NCI-H187 (cell line): ENCODE data around the gene TJP2.

Experiments used
- DNase-seq, 2 experiments: peaks; one replicate each; lab custom pipeline; 2025; lab: John Stamatoyannopoulos, UW

Gene TJP2

GRCh38 chr9:69173891-69174615, at the start of gene TJP2:
Gene TJP2 (plus strand): TSS chr9:69174277. CDS start chr9:69174373, 96 bp downstream.
- DNase-seq, result no peak

- DNase-seq, result no peak
Measured at GRCh38 chr9:69130456-69131441, 43.3 kb upstream of the TJP2 start.

- DNase-seq, result no peak
Measured at GRCh38 chr9:69131682-69132081, 42.4 kb upstream of the TJP2 start.

GRCh38 chr9:69132361-69132760, 41.7 kb upstream of the TJP2 start:
- DNase-seq, result no peak

GRCh38 chr9:69134412-69134811, 39.7 kb upstream of the TJP2 start:
- no peak for DNase-seq

DNA sequence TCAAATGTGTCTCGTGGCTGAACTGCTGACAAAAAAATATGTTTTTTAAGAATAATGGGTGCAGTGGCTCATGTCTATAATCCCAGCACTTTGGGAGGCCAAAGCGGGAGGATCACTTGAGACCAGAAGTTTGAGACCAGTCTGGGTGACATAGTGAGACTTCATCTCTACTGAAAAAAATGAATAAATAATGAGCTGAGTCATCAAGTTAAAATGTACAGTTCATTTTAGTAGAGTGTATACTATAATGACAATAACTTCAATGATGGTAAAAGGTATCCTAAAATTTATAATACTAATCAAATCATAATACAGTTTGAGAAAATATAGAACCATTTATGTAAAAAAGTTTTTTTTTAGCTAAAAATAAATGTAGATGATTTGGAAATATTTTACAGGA, 37.9 kb upstream of the TJP2 start:
- DNase-seq, result no peak

DNA sequence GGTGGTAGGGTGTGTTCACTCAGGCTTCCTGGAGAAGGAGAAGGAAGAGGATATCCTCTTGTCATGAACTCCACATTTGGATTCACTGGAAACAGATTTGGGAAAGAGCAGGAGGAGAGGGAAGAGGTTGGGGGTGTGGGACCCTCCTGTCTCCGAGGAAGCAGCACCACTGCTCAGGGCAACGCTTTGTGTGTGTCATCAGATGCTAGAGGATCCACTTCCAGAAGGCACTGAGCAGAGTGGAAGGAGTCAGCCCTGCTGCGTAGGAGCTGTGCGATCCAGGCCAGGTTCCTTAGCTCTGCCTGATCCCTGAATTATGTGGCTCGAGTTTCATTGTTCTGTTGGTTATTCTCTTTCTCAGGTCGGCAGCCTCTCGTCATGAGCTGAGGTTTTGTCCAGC, 37.3 kb upstream of the TJP2 start:
- no peak for DNase-seq

DNA sequence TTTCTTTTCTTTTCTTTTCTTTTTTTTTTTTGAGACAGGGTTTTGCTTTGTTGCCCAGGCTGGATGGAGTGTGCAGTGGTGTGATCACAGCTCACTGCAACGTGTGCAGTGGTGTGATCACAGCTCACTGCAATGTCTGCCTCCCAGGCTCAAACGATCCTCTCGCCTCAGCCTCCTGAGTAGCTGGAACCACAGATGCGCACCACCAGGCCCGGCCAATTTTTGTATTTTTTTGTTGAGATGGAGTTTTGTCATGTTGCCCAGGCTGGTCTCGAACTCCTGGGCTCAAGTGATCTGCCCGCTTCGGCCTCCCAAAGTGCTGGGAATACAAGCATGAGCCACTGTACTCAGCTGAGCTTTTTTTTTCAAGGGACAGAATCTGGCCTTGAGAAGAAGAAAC, 36.8 kb upstream of the TJP2 start:
- DNase-seq, result no peak

GRCh38 chr9:69139596-69139995, 34.5 kb upstream of the TJP2 start:
- DNase-seq, result no peak

GRCh38 chr9:69140123-69140735, 33.8 kb upstream of the TJP2 start:
- no peak for DNase-seq

DNA sequence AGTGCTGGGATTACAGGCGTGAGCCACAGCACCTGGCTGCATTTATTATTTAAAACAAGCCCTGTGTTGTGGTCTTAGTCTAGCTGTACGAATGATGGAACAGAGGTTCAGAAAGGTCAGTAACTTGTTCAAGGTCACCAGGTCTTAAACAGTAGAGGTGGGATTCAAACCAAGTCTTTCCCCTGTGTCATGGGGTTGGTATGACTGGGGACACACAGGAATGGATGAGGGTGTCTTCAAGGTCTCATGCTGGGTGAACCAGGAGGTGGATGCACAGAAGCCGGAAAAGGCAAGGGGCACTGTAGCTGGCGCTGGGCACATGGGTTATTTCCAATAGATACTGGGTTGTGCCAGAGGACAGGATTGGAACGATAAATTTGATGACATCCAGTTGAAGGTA, 32.2 kb upstream of the TJP2 start:
- DNase-seq, result no peak

DNA sequence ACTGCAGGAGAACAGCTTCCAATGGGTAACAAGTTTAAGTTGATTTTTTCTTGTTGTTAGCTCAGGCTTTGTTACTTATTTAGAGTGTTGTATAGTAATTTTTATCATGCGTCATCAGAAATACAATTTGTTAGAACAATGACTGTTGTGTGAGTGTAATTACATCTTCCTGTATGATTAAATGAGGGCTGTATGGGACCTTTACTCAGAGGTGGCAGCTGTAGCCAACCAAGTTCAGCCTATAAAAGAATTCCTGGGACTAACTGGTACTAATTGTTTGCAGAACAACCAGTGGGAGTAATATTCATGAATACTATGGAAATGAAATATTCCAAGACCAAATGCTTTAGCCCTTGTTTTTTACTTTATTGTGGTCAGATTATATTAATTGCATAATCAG, 30.8 kb upstream of the TJP2 start:
- no peak for DNase-seq

DNA sequence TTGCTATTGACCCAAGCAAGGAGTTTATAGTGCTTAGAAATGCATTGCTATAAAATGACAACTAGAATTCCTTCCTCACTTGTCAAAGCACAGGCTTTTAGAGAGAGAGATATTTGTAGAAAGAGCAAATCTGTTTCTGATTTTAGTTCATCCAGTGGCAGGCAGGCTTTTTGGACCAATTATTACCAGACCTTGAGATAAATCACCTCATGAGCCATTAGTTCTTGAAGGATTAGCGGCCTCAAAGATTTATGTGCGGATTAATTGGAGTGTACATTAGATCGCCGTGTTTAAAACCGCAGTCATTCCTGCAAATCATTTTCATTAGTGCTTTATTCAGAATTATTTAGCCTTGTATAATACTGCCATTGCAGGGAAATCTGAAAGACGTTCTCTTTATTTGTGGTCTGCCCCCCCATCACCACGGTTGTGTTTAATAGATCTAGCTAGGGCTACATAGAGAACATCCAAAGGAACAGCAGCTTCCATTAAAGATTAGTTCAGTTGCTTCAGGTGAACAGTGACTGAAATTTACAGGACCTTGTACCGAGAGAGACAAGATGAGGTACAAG, 28.8 kb upstream of the TJP2 start:
- DNase-seq, result no peak

DNA sequence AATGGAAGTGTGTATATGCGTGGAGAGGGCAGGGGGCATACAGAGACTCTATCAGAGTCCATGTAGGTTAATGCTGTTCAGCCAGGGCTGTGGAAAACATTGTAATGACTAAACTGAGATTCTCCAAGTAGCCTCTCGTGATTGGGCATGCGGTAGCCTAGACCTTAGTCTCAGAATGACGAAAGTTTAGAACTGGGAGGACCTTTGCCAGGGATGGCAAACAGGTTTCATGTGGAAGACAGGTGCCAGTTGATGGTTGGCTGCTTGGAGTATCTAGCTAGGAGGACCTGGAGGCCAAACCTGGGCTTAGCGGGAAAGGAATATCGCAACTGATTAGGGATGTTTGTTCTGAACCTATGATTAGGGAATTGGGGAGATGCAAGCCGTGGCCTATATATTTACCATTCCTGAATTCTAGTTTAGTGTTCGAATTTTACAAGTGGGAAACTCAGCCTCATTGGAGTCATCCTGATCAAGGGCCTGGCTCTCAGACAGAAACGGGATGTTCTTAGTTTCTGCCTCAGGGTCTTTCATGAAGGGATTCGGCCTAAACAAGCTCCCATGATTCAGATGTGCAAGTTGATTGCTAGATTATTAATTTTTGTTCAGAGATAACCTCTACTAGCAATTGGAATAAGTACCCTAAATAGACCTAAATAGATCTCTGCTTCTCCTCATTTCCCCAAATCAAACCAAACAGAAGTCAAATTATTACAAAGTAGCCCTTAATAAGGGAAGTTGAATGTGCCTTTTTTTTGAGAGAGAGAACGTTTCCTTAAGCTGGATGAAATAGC, 26.8 kb upstream of the TJP2 start:
- DNase-seq, result no peak

- DNase-seq, result no peak
Measured at GRCh38 chr9:69149321-69149807, 24.7 kb upstream of the TJP2 start.

DNA sequence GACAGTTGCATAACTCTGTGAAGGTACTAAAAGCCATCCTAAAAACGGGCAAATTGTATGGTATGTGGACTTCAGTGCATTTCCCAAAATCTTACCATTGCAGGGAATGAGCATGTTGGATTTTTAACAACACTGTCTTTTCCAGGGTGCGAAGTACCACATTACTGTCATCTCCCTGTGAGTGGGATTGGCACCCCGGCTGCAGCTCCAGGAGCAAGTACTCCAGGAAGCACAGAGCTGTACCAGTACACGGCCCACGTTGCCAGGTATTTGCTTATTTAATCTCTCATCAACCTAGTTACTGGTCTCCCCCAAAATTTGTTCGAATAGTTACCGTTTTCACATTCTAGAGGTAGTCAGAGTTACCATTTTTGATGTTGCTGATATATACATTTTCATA, 22.6 kb upstream of the TJP2 start:
- DNase-seq, result no peak

- DNase-seq, result no peak
Measured at GRCh38 chr9:69153707-69154521, 20.2 kb upstream of the TJP2 start.

DNA sequence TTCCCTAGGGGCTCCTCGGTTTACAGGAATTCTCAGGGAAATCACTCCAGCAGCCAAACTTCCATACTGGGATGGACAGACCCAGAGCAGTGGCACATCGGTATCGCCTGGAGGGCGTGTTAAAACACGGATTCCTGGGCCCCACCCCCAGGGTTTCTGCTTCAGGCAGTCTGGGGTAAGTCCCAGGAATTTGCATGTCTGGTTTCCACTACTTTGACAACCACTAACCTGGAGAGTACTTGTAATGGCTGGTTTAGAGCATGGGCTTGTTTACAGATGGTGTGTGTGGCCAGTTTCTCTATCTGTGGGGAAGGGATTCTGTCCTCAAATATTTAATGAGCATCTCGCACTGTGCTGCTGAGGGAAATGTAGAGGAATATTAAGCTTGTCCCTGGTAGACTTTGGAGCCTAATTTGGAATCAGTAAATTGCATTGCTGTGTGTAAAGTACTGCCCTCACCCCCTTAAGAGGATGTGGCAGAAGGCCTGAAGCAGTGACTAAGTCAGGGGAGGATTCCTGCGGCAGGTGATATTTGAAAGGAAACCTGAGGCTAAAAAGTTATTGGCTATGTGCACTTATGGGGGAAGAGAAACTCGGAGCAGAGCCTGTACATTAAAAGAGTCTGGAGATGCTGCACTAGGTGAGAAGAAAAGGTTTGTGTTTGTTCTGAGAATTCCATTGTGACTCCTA, 18.6 kb upstream of the TJP2 start:
- no peak for DNase-seq

DNA sequence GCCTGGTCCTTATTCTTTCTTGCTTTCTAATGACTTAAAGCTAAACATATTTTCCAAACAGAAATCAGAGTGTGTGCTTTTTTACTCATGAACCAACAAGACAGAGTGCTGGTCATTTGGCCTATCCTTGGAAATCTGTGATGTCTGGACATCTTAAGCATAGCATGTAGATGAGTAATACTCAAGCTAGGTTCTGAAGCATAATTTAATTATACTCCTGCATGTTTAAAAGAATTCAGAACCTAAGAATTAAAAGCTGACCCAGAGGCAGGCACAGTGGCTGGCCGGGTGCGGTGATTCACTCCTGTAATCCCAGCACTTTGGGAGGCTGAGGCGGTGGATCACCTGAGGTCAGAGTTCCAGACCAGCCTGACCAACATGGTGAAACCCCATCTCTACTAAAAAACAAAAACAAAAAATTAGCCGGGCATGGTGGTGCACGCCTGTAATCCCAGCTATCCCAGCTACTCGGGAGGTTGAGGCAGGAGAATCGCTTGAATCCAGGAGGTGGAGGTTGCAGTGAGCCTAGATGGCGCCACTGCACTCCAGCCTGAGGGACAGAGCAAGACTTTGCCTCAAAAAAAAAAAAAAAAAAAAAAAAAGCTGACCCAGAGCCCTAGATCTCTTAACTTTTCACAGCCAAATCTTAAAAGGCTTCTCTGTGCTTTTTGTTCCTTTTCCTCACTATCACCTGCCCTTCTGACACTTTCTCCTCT, 16.2 kb upstream of the TJP2 start:
- DNase-seq, result no peak
